Glutamatergic neuron (in vitro differentiated cells): ENCODE data around the gene ZNF366. TPM values are rescaled to one million over a fixed set of nuclear protein-coding genes. Genes with fewer than 3 reads are reported as not detected.

ENCODE experiments used
- DNase-seq: peaks from one replicate; pipeline ENCODE4 v3.0.0; 2022
- H3K27ac Mint-ChIP-seq: one replicate; pipeline ENCODE4 v1.8.0; 2020; ENCODE audit warnings: mild to moderate bottlenecking, mixed read lengths, inconsistent platforms; ENCODE audit not compliant: unreplicated experiment
- H3K27me3 Mint-ChIP-seq: one replicate; pipeline ENCODE4 v1.8.0; 2020; ENCODE audit warnings: mild to moderate bottlenecking, moderate library complexity, mixed read lengths, inconsistent platforms; ENCODE audit not compliant: unreplicated experiment
- H3K36me3 Mint-ChIP-seq: one replicate; pipeline ENCODE4 v1.8.0; 2020; ENCODE audit warnings: mild to moderate bottlenecking, mixed read lengths, inconsistent platforms; ENCODE audit not compliant: unreplicated experiment
- H3K4me1 Mint-ChIP-seq: one replicate; pipeline ENCODE4 v1.8.0; 2020; ENCODE audit warnings: mild to moderate bottlenecking, low read depth, mixed read lengths, inconsistent platforms; ENCODE audit not compliant: unreplicated experiment
- H3K4me3 Mint-ChIP-seq: one replicate; pipeline ENCODE4 v1.8.0; 2020; ENCODE audit warnings: mild to moderate bottlenecking, mixed read lengths, inconsistent platforms; ENCODE audit not compliant: unreplicated experiment
- H3K9me3 Mint-ChIP-seq: one replicate; pipeline ENCODE4 v1.8.0; 2020; ENCODE audit warnings: mild to moderate bottlenecking, moderate library complexity, mixed read lengths, inconsistent platforms; ENCODE audit not compliant: unreplicated experiment
- CTCF ChIP-seq: fragments of 200-600 bp; sonication (generic); IDR thresholded peaks from one replicate; pipeline ENCODE4 v1.5.0; 2021; ENCODE audit not compliant: partially characterized antibody, unreplicated experiment
- total RNA-seq: library from RNA; stranded (reverse); fragmentation: NEBNext Ultra II Directional; extraction: Animal tissue kit (Norgen Biotek cat#: 25700); gene quantifications from one replicate; pipeline ENCODE4 v1.2.1, GENCODE V29; 2021; ENCODE audit not compliant: unreplicated experiment

Gene ZNF366
- total RNA-seq, 1 donor from 2014 or later: not detected

GRCh38 chr5:72522607-72523006, 15.4 kb upstream of the ZNF366 start:
- no peak overlapping the region for H3K4me3 Mint-ChIP-seq
- no peaks in the 10 kb centered on the region for H3K9me3 Mint-ChIP-seq
- H3K27me3 Mint-ChIP-seq: no peaks in the 10 kb centered on the region
- no peak for TF ChIP-seq CTCF
- DNase-seq: no peak
- H3K27ac Mint-ChIP-seq: no peak overlapping the region
- peaks cover 6% of the 10 kb centered on the region for H3K4me1 Mint-ChIP-seq
- H3K36me3 Mint-ChIP-seq: no peaks in the 10 kb centered on the region

- H3K27me3 Mint-ChIP-seq: no peaks in the 10 kb centered on the region
- H3K4me1 Mint-ChIP-seq: peaks cover 6% of the 10 kb centered on the region
- H3K36me3 Mint-ChIP-seq: no peaks in the 10 kb centered on the region
- no peak overlapping the region for H3K27ac Mint-ChIP-seq
- no peak for DNase-seq
- no peak for TF ChIP-seq CTCF
- H3K4me3 Mint-ChIP-seq: no peak overlapping the region
- H3K9me3 Mint-ChIP-seq: no peaks in the 10 kb centered on the region
Measured at GRCh38 chr5:72519111-72519510, 11.9 kb upstream of the ZNF366 start.

- no peak for TF ChIP-seq CTCF
- Mint-ChIP-seq H3K36me3 (no peaks in the 10 kb centered on the region), H3K27me3 (no peaks in the 10 kb centered on the region), H3K27ac (no peak overlapping the region), H3K4me1 (peaks cover 6% of the 10 kb centered on the region), H3K4me3 (no peak overlapping the region), H3K9me3 (no peaks in the 10 kb centered on the region)
- no peak for DNase-seq
Measured at GRCh38 chr5:72518001-72518683, 10.9 kb upstream of the ZNF366 start.

- no peaks in the 10 kb centered on the region for H3K36me3 Mint-ChIP-seq
- H3K4me1 Mint-ChIP-seq: peaks cover 6% of the 10 kb centered on the region
- no peak for DNase-seq
- no peaks in the 10 kb centered on the region for H3K27me3 Mint-ChIP-seq
- TF ChIP-seq CTCF: no peak
- H3K27ac Mint-ChIP-seq: no peak overlapping the region
- H3K4me3 Mint-ChIP-seq: no peak overlapping the region
- no peaks in the 10 kb centered on the region for H3K9me3 Mint-ChIP-seq
Measured at GRCh38 chr5:72516916-72517315, 9.7 kb upstream of the ZNF366 start.

GRCh38 chr5:72515211-72515610, 8.0 kb upstream of the ZNF366 start:
- no peak overlapping the region for H3K27ac Mint-ChIP-seq
- no peaks in the 10 kb centered on the region for H3K36me3 Mint-ChIP-seq
- H3K27me3 Mint-ChIP-seq: no peaks in the 10 kb centered on the region

More at GRCh38 chr5:72515211-72515610, 8.0 kb upstream of the ZNF366 start:
- Mint-ChIP-seq H3K4me3 (no peak overlapping the region), H3K4me1 (peaks cover 6% of the 10 kb centered on the region), H3K9me3 (no peaks in the 10 kb centered on the region)
- TF ChIP-seq CTCF: no peak
- no peak for DNase-seq
